Stimulated activated CD4-positive, alpha-beta T cell treated with anti-CD3 and anti-CD28 coated beads, TNF-alpha, amount 100 ng/mL, for 24 hours (primary cell): ENCODE measurements around the gene LRRFIP1.

Experiments
- DNase-seq, 3 experiments: peaks; one replicate each; pipeline ENCODE4 v3.0.0-alpha.2; 2020; ENCODE audit warnings: low read depth in 3 of 3

LRRFIP1 gene

GRCh38 chr2:237723602-237724001, 96.2 kb downstream of the LRRFIP1 start:
- no peak for DNase-seq

- DNase-seq, result no peak
Observed at GRCh38 chr2:237724811-237725478, 97.6 kb downstream of the LRRFIP1 start.

- no peak for DNase-seq
Observed at GRCh38 chr2:237725661-237726060, 98.3 kb downstream of the LRRFIP1 start.

GRCh38 chr2:237726401-237726830, 99.0 kb downstream of the LRRFIP1 start:
- DNase-seq, result no peak

GRCh38 chr2:237727363-237727762, 100.0 kb downstream of the LRRFIP1 start:
- no peak for DNase-seq

- no peak for DNase-seq
Observed at GRCh38 chr2:237729681-237730475, 102.5 kb downstream of the LRRFIP1 start.

- DNase-seq, result peak in 2 of 3 experiments; percentile 16 to 53
Observed at GRCh38 chr2:237731663-237732062, 104.3 kb downstream of the LRRFIP1 start.

- DNase-seq, result no peak
Observed at GRCh38 chr2:237732070-237732469, 104.7 kb downstream of the LRRFIP1 start.

- DNase-seq, result no peak
Observed at GRCh38 chr2:237732790-237733381, 105.5 kb downstream of the LRRFIP1 start.

GRCh38 chr2:237733677-237734300, 106.4 kb downstream of the LRRFIP1 start:
- DNase-seq, result no peak

GRCh38 chr2:237734905-237735623, 107.7 kb downstream of the LRRFIP1 start:
- DNase-seq, result no peak

- DNase-seq, result no peak
Observed at GRCh38 chr2:237735798-237736197, 108.4 kb downstream of the LRRFIP1 start.

GRCh38 chr2:237736783-237737182, 109.4 kb downstream of the LRRFIP1 start:
- DNase-seq, result no peak

GRCh38 chr2:237737196-237737865, 109.9 kb downstream of the LRRFIP1 start:
- no peak for DNase-seq

GRCh38 chr2:237738255-237738654, 110.9 kb downstream of the LRRFIP1 start:
- DNase-seq, result no peak

GRCh38 chr2:237739101-237739500, 111.7 kb downstream of the LRRFIP1 start:
- DNase-seq, result no peak

- DNase-seq, result no peak
Observed at GRCh38 chr2:237742191-237742590, 114.8 kb downstream of the LRRFIP1 start.

- DNase-seq, result no peak
Observed at GRCh38 chr2:237742614-237743013, 115.2 kb downstream of the LRRFIP1 start.

- DNase-seq, result no peak
Observed at GRCh38 chr2:237743024-237743423, 115.6 kb downstream of the LRRFIP1 start.

- DNase-seq, result no peak
Observed at GRCh38 chr2:237743561-237744269, 116.3 kb downstream of the LRRFIP1 start.

GRCh38 chr2:237744270-237744612, 116.9 kb downstream of the LRRFIP1 start:
- DNase-seq, result no peak
